Esophagus muscularis mucosa (tissue), 4 donors: ENCODE results near the gene ZPR1. TPM values are rescaled to one million over a fixed set of nuclear protein-coding genes. Genes with fewer than 3 reads are reported as not detected.

Source experiments
- DNase-seq: peaks from one replicate; pipeline ENCODE4 v3.0.0-alpha.2; 2017; ENCODE audit errors: extremely low spot score
- H3K27ac ChIP-seq, 4 donors: fragments of 200-600 bp; sonication (generic); replicated peaks in 1 of 4; 1 replicate in 3 of 4; 2 replicates in 1 of 4; pipeline ENCODE4 v1.5.1; 2016 to 2019; ENCODE audit warnings: mild to moderate bottlenecking in 1 of 4
- H3K27me3 ChIP-seq, 4 donors: fragments of 200-600 bp; sonication (generic); one replicate each; pipeline versions ENCODE4 v1.5.1 to v1.6.0; 2016 to 2019
- H3K36me3 ChIP-seq, 4 donors: fragments of 200-600 bp; sonication (generic); one replicate each; pipeline ENCODE4 v1.5.1; 2016 to 2019
- H3K4me1 ChIP-seq, 4 donors: fragments of 200-600 bp; sonication (generic); one replicate each; pipeline ENCODE4 v1.5.1; 2016 to 2019
- H3K4me3 ChIP-seq, 4 donors: fragments of 200-600 bp; sonication (generic); 1 replicate in 2 of 4; 2 replicates in 2 of 4; pipeline ENCODE4 v1.5.1; 2016 to 2019; ENCODE audit warnings: mild to moderate bottlenecking in 4 of 4, moderate library complexity in 1 of 4
- H3K9me3 ChIP-seq, 4 donors: fragments of 200-600 bp; sonication (generic); 1 replicate in 3 of 4; 2 replicates in 1 of 4; pipeline ENCODE4 v1.5.1; 2016 to 2019
- EP300 ChIP-seq: sonication (generic); formaldehyde crosslinking; IDR thresholded peaks from one replicate; pipeline ENCODE4 v1.6.1; 2017; ENCODE audit warnings: antibody characterized with exemption
- POLR2A ChIP-seq: fragments of 450-650 bp; IDR thresholded peaks from one replicate; pipeline ENCODE4 v1.6.1; 2017; ENCODE audit warnings: antibody characterized with exemption, moderate library complexity, mild to moderate bottlenecking, low read depth
- POLR2AphosphoS5 ChIP-seq, 2 donors: sonication (generic); formaldehyde crosslinking; IDR thresholded peaks; one replicate each; pipeline ENCODE4 v1.6.1; 2017; ENCODE audit warnings: antibody characterized with exemption in 2 of 2
- WGBS: methylation state at CpG from one replicate; pipeline ENCODE4 v1.1.5; 2018; 5-methylcytosine and 5-hydroxymethylcytosine counted together
- intact Hi-C: fragments of 100-400 bp; cut with DNase I; formaldehyde crosslinking; loops from one replicate; pipeline ENCODE4 v1.15.1; 2023
- total RNA-seq, 4 donors: library from RNA; depleted of rRNA; stranded (reverse); fragments of >200 nt; gene quantifications; one replicate each; pipeline versions ENCODE4 v1.1.0 to v1.2.1, GENCODE V29; 2016
- TF ChIP-seq, protein P1 (sequence below), 3 experiments: fragments of 200-600 bp in 2 of 3; fragments of 450-650 bp in 1 of 3; sonication (generic) in 2 of 3; IDR thresholded peaks; one replicate each; pipeline ENCODE4 v1.5.1; 2017 to 2019; ENCODE audit warnings: antibody characterized with exemption in 3 of 3, mild to moderate bottlenecking in 2 of 3, moderate library complexity in 1 of 3

ZPR1 gene
- total RNA-seq, 4 donors from 2014 or later = 18.3 to 46.4 (median 34.7) TPM

DNA sequence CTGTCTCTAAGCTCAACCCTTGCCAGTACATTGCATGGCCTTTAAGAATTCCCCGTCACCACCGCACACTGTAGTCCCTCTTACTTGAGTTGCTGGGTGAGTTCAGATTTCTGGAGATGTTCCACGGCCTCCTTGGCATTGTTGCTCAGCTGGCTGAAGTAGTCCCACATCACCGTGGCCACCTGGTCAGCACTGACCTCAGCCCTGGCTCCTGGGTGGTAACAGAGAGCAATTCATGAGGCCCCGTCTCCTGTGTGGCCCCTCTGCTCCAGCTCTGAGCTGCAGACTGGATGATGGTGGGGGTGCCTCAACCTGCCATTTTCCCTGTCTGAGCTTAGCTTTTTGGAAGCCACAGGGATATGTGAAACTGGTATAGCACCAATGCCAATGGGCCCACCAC is 34.8 kb upstream of the ZPR1 start:
- intact Hi-C loops = no loop called here
- no peaks in the 10 kb centered on the region for H3K4me1 ChIP-seq
- no peaks in the 10 kb centered on the region for H3K27me3 ChIP-seq
- no peak overlapping the region for H3K27ac ChIP-seq
- DNase-seq = no peak
- WGBS = 63% methylated on average over 4 of the region's 5 CpGs
- TF ChIP-seq POLR2AphosphoS5 (IDR thresholded peaks at IDR 0.05) (no peak), POLR2A (no peak), EP300 (no peak)
- TF ChIP-seq, protein P1, sequence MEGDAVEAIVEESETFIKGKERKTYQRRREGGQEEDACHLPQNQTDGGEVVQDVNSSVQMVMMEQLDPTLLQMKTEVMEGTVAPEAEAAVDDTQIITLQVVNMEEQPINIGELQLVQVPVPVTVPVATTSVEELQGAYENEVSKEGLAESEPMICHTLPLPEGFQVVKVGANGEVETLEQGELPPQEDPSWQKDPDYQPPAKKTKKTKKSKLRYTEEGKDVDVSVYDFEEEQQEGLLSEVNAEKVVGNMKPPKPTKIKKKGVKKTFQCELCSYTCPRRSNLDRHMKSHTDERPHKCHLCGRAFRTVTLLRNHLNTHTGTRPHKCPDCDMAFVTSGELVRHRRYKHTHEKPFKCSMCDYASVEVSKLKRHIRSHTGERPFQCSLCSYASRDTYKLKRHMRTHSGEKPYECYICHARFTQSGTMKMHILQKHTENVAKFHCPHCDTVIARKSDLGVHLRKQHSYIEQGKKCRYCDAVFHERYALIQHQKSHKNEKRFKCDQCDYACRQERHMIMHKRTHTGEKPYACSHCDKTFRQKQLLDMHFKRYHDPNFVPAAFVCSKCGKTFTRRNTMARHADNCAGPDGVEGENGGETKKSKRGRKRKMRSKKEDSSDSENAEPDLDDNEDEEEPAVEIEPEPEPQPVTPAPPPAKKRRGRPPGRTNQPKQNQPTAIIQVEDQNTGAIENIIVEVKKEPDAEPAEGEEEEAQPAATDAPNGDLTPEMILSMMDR (IDR thresholded peaks at IDR 0.05) = no peak
- no peaks in the 10 kb centered on the region for H3K36me3 ChIP-seq
- no peaks in the 10 kb centered on the region for H3K9me3 ChIP-seq
- no peak overlapping the region for H3K4me3 ChIP-seq

DNA sequence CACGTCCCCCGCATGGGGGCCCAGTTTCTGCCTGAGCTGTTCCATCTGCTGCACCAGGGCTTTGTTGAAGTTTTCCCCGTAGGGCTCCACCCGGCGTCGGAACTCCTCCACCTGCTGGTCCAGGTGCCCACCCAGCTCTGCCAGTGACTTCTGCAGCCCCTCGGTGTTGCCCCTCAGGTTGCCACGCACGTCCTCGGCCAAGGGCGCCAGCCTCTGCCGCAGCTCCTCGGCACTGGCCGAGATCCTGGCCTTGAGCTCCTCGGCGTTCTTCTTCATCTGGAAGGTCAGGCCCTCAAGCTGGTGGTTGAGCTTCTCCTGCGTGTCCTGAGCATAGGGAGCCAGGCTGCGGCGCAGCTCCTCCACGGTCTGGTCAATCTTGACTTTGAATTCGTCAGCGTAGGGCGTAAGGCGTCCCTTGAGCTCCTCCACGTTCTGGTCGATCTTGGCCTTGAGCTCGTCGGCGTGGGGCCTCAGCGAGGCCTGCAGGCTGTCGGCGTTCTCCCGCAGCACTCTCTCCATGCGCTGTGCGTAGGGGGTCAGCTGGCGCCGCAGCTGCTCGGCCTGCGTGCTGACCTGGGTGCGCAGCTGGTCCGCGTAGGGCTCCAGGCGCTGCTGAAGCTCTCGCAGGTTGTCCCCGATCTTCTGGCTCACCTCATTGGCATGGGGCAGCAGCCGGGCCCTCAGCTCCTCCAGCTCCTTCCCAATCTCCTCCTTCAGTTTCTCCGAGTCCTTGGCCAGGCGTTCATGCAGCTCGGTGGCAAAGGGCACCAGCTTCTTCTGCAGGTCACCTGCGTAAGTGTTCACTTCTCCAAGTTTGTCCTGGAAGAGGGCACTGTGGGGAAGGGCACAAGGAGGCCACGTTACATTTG is 33.5 kb upstream of the ZPR1 start:
- TF ChIP-seq EP300 = no peak
- no peak for TF ChIP-seq POLR2A
- TF ChIP-seq, protein P1 (IDR thresholded peaks at IDR 0.05) = no peak
- TF ChIP-seq POLR2AphosphoS5 (IDR thresholded peaks at IDR 0.05) = no peak
- no peaks in the 10 kb centered on the region for H3K9me3 ChIP-seq
- no peak for DNase-seq
- no peaks in the 10 kb centered on the region for H3K36me3 ChIP-seq
- H3K4me3 ChIP-seq = no peak overlapping the region
- no peaks in the 10 kb centered on the region for H3K27me3 ChIP-seq
- H3K4me1 ChIP-seq = no peaks in the 10 kb centered on the region
- 91% methylated on average over 24 of the region's 51 CpGs for WGBS
- intact Hi-C loops = no loop called here
- H3K27ac ChIP-seq = no peak overlapping the region

DNA sequence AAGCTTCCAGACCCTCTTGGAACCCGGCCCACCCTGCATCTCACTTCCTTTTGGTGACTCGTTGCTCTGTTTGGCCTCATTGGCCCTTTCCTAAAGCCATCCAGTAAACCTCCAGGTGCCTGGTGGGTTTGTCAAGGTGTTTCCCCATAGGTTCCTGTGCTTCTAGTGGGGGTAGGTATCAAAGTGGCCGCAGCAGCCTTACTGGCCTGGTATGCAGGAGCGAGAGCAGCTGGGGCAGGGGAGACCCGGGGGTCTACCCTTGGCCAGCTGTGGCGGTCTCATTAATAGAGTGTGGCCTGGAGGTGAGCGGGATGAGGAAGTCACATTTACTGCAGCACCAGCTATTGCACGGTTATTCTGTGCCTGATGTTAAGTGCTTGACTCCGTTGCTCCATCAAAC is 31.2 kb upstream of the ZPR1 start:
- Histone ChIP-seq H3K27me3 (no peaks in the 10 kb centered on the region), H3K4me1 (no peaks in the 10 kb centered on the region), H3K9me3 (no peaks in the 10 kb centered on the region), H3K36me3 (no peaks in the 10 kb centered on the region), H3K4me3 (no peak overlapping the region), H3K27ac (no peak overlapping the region)
- intact Hi-C loops = no loop called here
- no peak for TF ChIP-seq POLR2AphosphoS5 (IDR thresholded peaks at IDR 0.05)
- TF ChIP-seq, protein P1 (IDR thresholded peaks at IDR 0.05) = no peak
- TF ChIP-seq POLR2A = no peak
- no peak for TF ChIP-seq EP300
- no peak for DNase-seq
- 89% methylated on average over 9 of the region's 9 CpGs for WGBS

DNA sequence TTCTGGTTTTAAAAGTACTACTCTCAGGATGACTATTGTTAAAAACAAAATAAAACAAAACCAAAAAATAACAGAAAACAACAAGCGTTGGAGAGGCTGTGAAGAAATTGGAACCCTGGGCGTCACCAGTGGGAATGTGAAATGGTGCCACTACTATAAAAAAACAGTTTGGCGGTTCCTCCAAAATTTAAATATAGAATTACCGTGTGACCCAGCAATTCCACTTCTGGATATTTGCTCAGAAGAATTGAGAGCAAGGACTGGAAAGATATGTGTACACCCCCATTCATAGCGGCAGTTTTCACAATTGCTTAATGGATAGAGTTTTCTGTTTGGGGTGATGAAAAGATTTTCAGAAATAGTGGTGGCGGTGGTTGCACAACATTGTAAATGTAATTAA is 26.7 kb upstream of the ZPR1 start:
- intact Hi-C loops = no loop called here
- Histone ChIP-seq H3K27ac (no peak overlapping the region), H3K9me3 (no peaks in the 10 kb centered on the region), H3K27me3 (no peaks in the 10 kb centered on the region), H3K4me3 (no peak overlapping the region), H3K4me1 (no peaks in the 10 kb centered on the region), H3K36me3 (no peaks in the 10 kb centered on the region)
- TF ChIP-seq, protein P1 (IDR thresholded peaks at IDR 0.05) = no peak
- TF ChIP-seq POLR2AphosphoS5 (IDR thresholded peaks at IDR 0.05) (no peak), EP300 (no peak), POLR2A (no peak)
- no peak for DNase-seq
- 75% methylated on average over 6 of the region's 6 CpGs for WGBS
